ENCODE measurements around the gene GPANK1. TPM values are rescaled to one million over a fixed set of nuclear protein-coding genes. Genes with fewer than 3 reads are reported as not detected.

The GPANK1 gene
- total and polyA plus RNA-seq, 2 of the 13 experiments (the other 11 are each of a cell fraction or from before 2014, with no cell fraction given): 15.4 to 22.8 TPM

DNA sequence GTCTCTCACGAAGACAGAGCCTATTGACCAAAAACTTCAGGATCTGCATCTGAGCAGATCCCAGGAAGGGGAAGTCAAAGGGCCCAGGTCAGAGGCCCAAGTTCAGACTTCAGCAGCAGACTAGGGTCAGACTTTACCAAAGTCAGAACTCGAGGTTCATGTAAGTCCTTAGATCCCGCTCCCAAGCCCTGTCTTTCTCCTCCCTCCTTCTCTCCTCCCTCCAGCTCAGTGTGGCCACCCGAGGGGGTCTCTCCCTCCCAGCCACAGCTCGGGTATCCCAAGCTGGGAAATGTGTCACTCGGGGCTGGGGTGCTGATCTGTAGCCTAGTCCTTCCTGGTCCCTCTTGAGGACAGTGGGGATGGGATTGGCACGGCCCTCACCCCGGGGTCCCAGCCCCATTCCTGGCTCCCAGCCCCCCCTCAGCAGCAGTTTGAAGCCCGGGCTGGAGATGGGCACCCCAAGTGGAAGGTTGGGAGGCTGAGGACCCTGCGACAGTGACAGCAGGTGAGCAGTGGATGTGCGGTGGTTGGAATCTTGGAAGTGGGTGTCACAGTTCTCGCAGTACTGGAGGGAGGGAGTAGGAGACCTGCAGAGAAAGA is 2.6 kb downstream of the GPANK1 start (continued):
- TF ChIP-seq SAFB2 (CRISPR knock-in tag; IDR thresholded peaks at IDR 0.05; ENCODE audit: borderline replicate concordance, low read depth): no peak
- 0 out of 4 replicates have a peak, but pooled peaks of 1 of the 2 experiments have one; percentile 0 for TF ChIP-seq POLR2A (IDR thresholded peaks at IDR 0.05; ENCODE audit: insufficient read depth in 1 of 2, low read depth in 2 of 2, low read length in 2 of 2)
- TF ChIP-seq NCOA5 (CRISPR knock-in tag; IDR thresholded peaks at IDR 0.05): no peak
- TF ChIP-seq ZBTB8A (CRISPR knock-in tag; IDR thresholded peaks at IDR 0.05; ENCODE audit: borderline replicate concordance, low read depth): no peak
- TF ChIP-seq, protein P1, sequence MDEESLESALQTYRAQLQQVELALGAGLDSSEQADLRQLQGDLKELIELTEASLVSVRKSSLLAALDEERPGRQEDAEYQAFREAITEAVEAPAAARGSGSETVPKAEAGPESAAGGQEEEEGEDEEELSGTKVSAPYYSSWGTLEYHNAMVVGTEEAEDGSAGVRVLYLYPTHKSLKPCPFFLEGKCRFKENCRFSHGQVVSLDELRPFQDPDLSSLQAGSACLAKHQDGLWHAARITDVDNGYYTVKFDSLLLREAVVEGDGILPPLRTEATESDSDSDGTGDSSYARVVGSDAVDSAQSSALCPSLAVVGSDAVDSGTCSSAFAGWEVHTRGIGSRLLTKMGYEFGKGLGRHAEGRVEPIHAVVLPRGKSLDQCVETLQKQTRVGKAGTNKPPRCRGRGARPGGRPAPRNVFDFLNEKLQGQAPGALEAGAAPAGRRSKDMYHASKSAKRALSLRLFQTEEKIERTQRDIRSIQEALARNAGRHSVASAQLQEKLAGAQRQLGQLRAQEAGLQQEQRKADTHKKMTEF (CRISPR knock-in tag; IDR thresholded peaks at IDR 0.05): no peak
- TF ChIP-seq PLSCR1 (CRISPR knock-in tag; IDR thresholded peaks at IDR 0.05; ENCODE audit: borderline replicate concordance): no peak
- TF ChIP-seq FOSL1 (CRISPR knock-in tag; IDR thresholded peaks at IDR 0.05; ENCODE audit: borderline replicate concordance): no peak
- peak; percentile 54; the same call in 1 of the 2 replicates for TF ChIP-seq RBFOX2 (IDR thresholded peaks at IDR 0.05; ENCODE audit: low read depth, low read length)
- TF ChIP-seq MBNL3 (CRISPR knock-in tag; conservative IDR thresholded peaks at IDR 0.05): no peak

All from HepG2 (cell line).